Measurements from ENCODE around the gene NME7.

The NME7 gene

GRCh38 chr1:169312084-169312954 lies 55.3 kb downstream of the NME7 start:
- Histone ChIP-seq H3K27me3 (no peaks in the 10 kb centered on the region), H3K36me3 (no peaks in the 10 kb centered on the region), H3K4me1 (no peaks in the 10 kb centered on the region), H3K9me3 (no peaks in the 10 kb centered on the region), H3K4me3 (ENCODE audit: low read depth, low read length) (no peak overlapping the region)
- no peak for DNase-seq
- no peak for TF ChIP-seq CTCF (IDR thresholded peaks at IDR 0.05; ENCODE audit: low read depth, low read length)

GRCh38 chr1:169309178-169310166 lies 58.1 kb downstream of the NME7 start:
- no peaks in the 10 kb centered on the region for H3K4me1 ChIP-seq
- TF ChIP-seq CTCF (IDR thresholded peaks at IDR 0.05; ENCODE audit: low read depth, low read length), result no peak
- no peaks in the 10 kb centered on the region for H3K27me3 ChIP-seq
- H3K9me3 ChIP-seq, result no peaks in the 10 kb centered on the region
- DNase-seq, result no peak
- no peaks in the 10 kb centered on the region for H3K36me3 ChIP-seq
- H3K4me3 ChIP-seq (ENCODE audit: low read depth, low read length), result no peak overlapping the region

- Histone ChIP-seq H3K36me3 (no peaks in the 10 kb centered on the region), H3K27me3 (no peaks in the 10 kb centered on the region), H3K4me3 (ENCODE audit: low read depth, low read length) (no peak overlapping the region), H3K4me1 (no peaks in the 10 kb centered on the region), H3K9me3 (no peaks in the 10 kb centered on the region)
- no peak for TF ChIP-seq CTCF (IDR thresholded peaks at IDR 0.05; ENCODE audit: low read depth, low read length)
- DNase-seq, result no peak
Measured at GRCh38 chr1:169308313-169309039, 59.1 kb downstream of the NME7 start.

GRCh38 chr1:169307176-169307575 lies 60.4 kb downstream of the NME7 start:
- no peak for TF ChIP-seq CTCF (IDR thresholded peaks at IDR 0.05; ENCODE audit: low read depth, low read length)
- H3K36me3 ChIP-seq, result no peaks in the 10 kb centered on the region

GRCh38 chr1:169305948-169306347 lies 61.6 kb downstream of the NME7 start:
- Histone ChIP-seq H3K36me3 (no peaks in the 10 kb centered on the region), H3K4me1 (no peaks in the 10 kb centered on the region), H3K4me3 (ENCODE audit: low read depth, low read length) (no peak overlapping the region), H3K27me3 (no peaks in the 10 kb centered on the region), H3K9me3 (no peaks in the 10 kb centered on the region)
- no peak for DNase-seq
- no peak for TF ChIP-seq CTCF (IDR thresholded peaks at IDR 0.05; ENCODE audit: low read depth, low read length)

More at GRCh38 chr1:169307176-169307575, 60.4 kb downstream of the NME7 start:
- DNase-seq, result no peak
- no peaks in the 10 kb centered on the region for H3K9me3 ChIP-seq
- H3K4me3 ChIP-seq (ENCODE audit: low read depth, low read length), result no peak overlapping the region
- H3K4me1 ChIP-seq, result no peaks in the 10 kb centered on the region
- no peaks in the 10 kb centered on the region for H3K27me3 ChIP-seq
